HG02970 (cell line): Measurements from ENCODE around the gene ARHGEF7.
A peak's percentile ranks its signal among the peaks of the same experiment; 100 is the strongest.

Experiments used
- ATAC-seq: cut with Tn5 transposase; IDR thresholded peaks from one replicate; pipeline ENCODE4 v1.9.1; 2021; ENCODE audit warnings: mild to moderate bottlenecking, moderate library complexity, moderate number of reproducible peaks; ENCODE audit not compliant: unreplicated experiment, low FRiP score

ARHGEF7 gene

GRCh38 chr13:111099290-111099689 is 15.8 kb upstream of the ARHGEF7 start:
- no peak for ATAC-seq

GRCh38 chr13:111110054-111110453 is 5.1 kb upstream of the ARHGEF7 start:
- no peak for ATAC-seq

- no peak for ATAC-seq
Observed at GRCh38 chr13:111111376-111111937, 3.7 kb upstream of the ARHGEF7 start.

GRCh38 chr13:111112196-111112595 is 2.9 kb upstream of the ARHGEF7 start:
- ATAC-seq, result no peak

GRCh38 chr13:111114362-111115060 is 599 bp upstream of the ARHGEF7 start:
- ATAC-seq, result no peak

- ATAC-seq, result no peak
Observed at GRCh38 chr13:111115965-111116521, 933 bp downstream of the ARHGEF7 start.

GRCh38 chr13:111116856-111117255 is 1.7 kb downstream of the ARHGEF7 start:
- no peak for ATAC-seq

GRCh38 chr13:111117289-111117688 is 2.2 kb downstream of the ARHGEF7 start:
- no peak for ATAC-seq

GRCh38 chr13:111117961-111118360 is 2.9 kb downstream of the ARHGEF7 start:
- no peak for ATAC-seq

GRCh38 chr13:111118898-111119607 is 3.9 kb downstream of the ARHGEF7 start:
- ATAC-seq, result no peak

GRCh38 chr13:111119966-111120365 is 4.9 kb downstream of the ARHGEF7 start:
- ATAC-seq, result no peak

- ATAC-seq, result no peak
Observed at GRCh38 chr13:111120422-111120821, 5.3 kb downstream of the ARHGEF7 start.

- no peak for ATAC-seq
Observed at GRCh38 chr13:111120913-111121312, 5.8 kb downstream of the ARHGEF7 start.

GRCh38 chr13:111121506-111121905 is 6.4 kb downstream of the ARHGEF7 start:
- no peak for ATAC-seq

- ATAC-seq, result no peak
Observed at GRCh38 chr13:111122056-111122455, 6.9 kb downstream of the ARHGEF7 start.

GRCh38 chr13:111122631-111123030 is 7.5 kb downstream of the ARHGEF7 start:
- ATAC-seq, result no peak

GRCh38 chr13:111123221-111123620 is 8.1 kb downstream of the ARHGEF7 start:
- ATAC-seq, result no peak

GRCh38 chr13:111123649-111124048 is 8.5 kb downstream of the ARHGEF7 start:
- no peak for ATAC-seq

- ATAC-seq, result no peak
Observed at GRCh38 chr13:111126509-111126908, 11.4 kb downstream of the ARHGEF7 start.

GRCh38 chr13:111129465-111130115 is 14.5 kb downstream of the ARHGEF7 start:
- peak; percentile 86 for ATAC-seq

GRCh38 chr13:111130116-111130508 is 15.0 kb downstream of the ARHGEF7 start:
- ATAC-seq, result no peak
